GM19043 (cell line): Measurements from ENCODE around the gene MICU1.
A peak's percentile ranks its signal among the peaks of the same experiment; 100 is the strongest.
"Not testable (repeated sequence)": the region's sequence is repeated elsewhere in the genome, so short reads cannot be mapped to it uniquely, and the experiment has no call there.

ENCODE experiments used
- ATAC-seq: cut with Tn5 transposase; IDR thresholded peaks from one replicate; pipeline ENCODE4 v1.9.1; 2021; ENCODE audit warnings: low read depth; ENCODE audit not compliant: unreplicated experiment

MICU1 gene

DNA sequence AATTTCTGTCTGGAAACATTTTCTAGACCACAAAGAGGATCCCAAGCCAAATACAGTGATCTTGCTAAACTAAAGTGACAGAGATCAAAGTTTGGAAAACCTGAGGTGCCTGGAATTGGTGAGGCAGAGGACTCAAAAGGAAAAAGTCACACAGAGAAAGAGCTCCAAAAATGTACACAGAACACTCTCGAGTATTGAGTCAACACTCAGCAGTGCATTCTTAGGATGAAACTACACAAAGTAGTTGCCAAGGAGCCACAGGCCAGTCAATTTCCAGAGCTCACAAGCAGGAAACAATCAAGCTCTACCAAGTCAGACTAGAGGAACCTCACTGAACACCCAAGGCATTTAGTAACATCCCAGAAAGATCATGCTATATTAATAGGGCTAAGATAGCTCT, 61.3 kb downstream of the MICU1 start:
- ATAC-seq: no peak

DNA sequence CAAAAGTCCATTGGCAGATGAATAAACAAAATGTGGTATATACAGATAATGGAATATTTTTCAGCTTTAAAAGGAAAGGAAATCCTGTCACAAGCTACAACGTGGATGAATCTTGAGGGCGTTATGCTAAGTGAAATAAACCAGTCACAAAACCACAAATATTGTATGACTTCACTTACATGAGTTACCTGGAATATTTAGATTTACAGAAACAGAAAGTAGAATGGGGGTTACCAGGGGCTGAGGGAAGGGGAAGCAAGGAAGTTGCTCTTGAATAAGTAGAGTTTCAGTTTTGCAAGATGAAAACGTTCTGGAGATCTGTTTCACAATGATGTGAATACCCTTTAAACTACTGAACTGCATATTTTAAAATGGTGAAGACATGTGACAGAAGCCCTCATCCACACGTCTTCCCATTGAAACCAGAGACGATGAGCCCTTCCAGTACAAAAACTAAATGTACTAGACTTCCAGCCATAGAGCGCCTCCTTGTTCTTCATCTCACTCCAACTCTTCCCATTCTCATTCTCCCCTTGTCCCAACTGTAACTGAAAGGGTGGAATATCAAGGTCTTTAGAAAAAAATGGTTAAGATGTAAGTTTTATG, 62.4 kb downstream of the MICU1 start:
- ATAC-seq: peak; percentile 45

DNA sequence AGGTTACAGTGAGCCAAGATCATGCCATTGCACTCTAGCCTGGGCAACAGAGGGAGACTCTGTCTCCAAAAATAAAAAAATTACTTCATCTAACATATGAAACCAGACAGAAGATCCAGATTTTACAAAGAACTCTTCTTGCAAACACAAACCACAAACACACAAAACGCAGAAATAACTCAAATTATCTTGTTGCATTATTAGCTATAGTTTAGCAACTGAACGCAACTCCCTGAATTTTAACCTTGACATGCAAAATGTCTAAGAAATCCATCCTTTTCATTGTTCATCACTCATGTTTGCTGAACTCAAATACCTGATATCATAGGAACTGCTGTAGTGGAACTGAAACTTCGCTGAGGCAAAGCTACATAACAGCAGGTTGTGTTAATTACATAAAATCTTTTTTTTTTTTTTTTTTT, 64.1 kb downstream of the MICU1 start:
- peak; percentile 66 for ATAC-seq

DNA sequence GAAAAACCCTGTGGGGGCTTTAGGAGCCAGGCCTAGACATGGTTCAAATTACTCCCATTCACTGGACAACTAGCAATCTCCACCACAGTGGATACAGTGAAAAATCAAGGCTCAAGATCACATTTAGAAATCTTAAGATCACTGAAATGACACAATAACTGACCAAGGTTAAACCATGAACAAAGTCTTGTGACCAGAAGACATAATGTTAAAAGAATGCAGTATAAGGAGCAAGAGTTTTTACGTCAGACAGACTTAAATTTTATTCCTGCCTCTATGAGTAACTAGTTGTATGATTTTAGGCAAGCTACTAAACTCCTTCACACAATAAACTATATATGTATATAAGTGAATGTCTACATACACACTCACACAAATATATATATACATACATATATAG, 68.5 kb downstream of the MICU1 start:
- no peak for ATAC-seq

DNA sequence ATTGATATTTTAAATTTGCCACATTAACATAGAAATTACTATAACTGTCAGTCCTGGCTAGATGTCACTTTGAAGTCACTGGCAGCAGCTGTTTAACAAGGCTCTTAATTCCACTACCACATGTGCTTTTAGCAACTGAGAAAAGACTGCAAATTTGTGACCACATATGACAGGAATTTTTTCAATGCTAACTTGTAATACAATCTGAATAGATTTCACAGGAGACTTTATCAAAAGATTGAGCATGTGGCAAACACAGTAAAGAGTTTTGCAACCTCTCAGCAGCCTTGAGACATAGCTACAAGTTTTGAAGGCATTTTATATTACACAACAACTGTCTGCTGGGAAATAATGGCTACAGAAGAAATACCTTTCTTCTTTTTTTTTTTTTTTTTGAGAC, 73.0 kb downstream of the MICU1 start:
- no peak for ATAC-seq

DNA sequence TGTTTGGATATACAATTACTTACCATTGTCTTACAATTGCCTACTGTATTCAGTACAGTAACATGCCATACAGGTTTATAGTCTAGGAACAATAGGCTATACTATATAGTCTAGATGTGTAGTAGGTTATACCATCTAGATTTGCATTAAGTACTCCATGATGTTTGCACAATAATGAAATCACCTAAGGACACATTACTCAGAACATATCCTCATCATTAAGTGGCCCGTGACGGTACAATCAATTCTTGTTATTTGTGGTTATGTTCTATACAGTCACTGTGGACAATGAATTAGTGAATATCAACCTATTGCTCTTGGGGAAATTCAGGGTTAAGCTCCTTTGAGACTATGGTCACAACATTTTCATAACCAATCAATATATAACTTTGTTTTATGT, 75.6 kb downstream of the MICU1 start:
- ATAC-seq: no peak

DNA sequence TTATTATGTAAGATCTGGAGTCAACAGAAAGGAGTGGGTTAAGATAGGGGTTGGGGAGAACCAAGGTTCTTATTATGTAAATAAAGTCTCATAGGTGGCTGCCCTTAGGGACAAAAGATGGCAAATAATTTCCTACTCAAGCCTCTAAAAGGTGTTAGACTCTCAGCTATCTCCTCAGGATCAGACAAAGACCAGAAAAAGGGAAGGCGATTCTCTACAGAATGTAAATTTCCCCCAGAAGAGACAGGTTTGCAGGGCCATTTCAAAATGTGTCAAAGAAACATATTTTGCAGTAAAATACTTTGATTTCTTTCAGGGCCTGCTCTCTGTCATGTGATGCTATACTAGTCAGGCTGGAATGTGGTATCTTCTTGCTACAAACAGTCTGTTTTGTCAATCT, 80.3 kb downstream of the MICU1 start:
- no peak for ATAC-seq

DNA sequence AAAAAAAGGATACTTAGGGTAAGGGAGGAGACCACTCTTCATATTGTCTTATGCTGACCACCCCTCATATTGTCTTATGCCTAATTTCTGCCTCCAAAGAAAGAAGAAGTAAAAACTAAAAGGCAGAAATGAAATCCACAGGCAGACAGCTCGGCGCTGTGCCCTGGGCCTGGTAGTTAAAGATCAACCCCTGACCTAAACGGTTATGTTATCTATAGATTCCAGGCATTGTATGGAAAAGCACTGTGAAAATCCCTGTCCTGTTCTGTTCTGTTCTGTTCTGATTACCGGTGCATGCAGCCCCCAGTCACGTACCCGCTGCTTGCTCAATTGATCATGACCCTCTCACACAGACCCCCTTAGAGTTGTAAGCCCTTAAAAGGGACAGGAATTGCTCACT, 82.0 kb downstream of the MICU1 start:
- ATAC-seq: not testable (repeated sequence)

DNA sequence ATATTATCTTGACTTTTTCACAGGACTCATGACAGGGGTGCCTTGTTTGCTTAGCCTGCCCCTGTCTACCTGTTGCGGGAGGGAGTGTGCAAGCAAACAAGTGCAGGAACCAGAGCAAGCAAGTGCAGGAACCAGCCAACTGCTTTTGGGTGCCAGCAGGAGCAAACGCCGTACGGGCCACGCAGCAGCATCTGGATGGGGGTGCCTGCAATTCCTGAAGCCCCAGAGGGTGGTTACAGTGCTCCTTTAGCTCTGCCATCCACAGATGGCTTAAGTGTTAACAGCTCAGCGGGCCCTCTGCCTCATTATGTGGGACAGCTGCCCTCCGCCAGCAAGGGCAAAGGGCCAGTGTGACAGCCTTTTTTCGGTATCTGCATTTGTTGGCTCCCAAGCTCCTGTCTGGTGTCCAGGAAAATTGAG, 83.5 kb downstream of the MICU1 start:
- no peak for ATAC-seq

DNA sequence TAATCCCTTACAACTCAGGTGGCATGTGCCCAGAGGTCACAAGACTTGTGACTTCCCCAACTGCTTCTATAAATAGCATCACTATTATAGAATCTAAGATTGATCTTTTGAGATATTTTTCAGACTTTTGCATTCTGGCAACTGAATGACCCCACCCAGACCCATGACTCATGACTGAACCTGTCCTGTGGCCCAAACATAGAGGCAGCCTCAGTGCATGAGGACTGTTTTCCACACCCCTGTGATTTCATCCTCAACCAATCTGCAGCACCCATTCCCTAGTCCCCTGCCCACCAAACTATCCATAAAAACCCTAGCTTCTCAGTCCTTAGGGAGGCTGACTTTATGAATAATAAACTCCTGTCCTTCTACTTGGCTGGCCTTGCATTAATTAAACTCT, 84.5 kb downstream of the MICU1 start:
- no peak for ATAC-seq

DNA sequence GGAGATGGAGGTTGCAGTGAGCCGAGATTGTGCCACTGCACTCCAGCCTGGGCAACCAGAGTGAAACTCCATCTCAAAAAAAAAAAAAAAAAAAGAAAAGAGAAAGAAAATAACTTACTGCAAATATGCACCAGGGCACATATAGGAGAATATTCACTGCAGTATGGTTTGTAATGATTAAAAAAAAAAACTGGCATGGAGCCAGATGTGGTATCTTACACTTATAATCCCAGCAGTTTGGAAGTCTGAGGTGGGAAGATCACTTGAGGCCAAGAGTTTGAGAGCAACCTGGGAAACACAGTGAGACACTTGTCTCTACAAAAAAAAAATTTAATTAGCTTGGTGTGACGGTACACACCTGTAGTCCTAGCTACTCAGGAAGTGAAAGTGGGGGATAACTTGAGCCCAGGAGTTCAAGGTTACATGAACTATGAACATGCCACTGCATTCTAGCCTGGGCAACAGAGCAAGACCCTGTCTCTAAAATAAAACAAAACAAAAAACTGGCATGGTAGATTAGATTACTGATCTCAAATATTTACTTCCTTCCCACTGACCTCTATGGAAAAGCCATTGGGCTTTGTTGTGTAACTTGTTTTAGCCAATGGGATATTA, 85.6 kb downstream of the MICU1 start:
- no peak for ATAC-seq

DNA sequence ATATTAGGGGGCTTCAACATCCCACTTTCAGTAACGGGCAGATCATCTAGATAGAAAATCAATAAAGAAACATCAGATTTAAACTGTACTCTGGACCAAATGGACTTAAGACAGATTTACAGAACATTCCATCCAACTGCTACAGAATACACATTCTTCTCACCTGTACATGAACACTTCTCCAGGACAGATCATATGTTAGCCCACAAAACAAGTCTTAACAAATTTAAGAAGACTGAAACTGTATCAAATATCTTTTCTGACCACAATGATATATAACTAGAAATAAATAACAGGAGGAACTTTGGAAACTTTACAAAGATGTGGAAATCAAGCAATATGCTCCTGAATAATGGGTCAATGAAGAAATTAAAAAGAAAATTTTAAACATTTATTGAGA, 86.7 kb downstream of the MICU1 start:
- no peak for ATAC-seq

DNA sequence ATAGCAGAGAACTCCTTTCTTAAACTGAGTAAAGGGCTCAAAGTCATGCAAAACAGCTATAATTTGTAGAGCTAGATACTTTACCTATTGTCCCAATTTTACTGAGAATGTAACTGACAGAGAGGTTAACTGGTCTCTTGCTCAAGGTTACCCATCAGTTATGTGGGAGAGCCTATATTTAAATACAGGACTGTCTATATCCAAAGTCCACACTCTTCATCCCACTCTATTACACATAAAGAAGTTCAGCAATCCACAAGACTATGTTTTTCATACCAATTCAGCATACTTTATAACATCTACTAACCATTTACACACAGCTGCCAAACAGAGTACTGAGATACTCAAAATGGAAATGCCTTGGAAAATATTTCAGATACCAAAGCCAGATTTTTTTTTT, 100.2 kb downstream of the MICU1 start:
- no peak for ATAC-seq

DNA sequence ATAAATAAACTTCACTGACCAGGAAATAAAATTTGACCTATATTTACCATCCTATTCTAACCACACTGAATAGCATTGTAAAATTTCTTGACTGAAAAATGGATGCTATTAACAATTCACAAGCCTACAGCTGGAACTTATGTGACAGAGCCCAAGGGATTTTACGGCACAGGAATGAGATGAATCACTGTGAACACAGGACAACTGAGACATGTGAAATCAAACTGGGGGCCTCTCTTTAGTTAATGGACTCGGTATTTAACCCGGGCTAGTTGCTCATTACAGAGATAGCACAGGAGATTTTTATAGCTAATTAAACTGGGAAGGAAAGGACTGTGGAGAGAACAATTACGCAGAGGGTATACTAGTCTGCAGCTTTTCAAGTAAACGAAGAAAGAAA, 100.6 kb downstream of the MICU1 start:
- no peak for ATAC-seq

DNA sequence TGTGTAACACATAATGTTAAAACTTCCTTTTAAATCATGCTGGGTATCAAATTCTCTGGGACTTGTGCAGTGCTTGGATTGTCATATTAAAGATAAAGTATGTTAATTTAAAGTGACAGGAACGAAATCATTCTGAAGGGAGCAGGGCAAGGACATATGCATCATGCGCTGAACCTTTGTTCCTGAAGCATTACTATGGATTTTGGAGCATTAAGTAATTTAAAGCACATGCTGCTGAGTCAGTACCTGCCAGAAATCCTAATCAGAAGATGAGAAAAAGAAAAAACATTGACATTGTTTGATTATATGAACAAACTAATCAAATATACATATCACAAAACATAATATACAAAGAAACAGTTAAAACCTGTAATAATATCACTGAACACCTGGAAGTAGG, 101.4 kb downstream of the MICU1 start:
- no peak for ATAC-seq

DNA sequence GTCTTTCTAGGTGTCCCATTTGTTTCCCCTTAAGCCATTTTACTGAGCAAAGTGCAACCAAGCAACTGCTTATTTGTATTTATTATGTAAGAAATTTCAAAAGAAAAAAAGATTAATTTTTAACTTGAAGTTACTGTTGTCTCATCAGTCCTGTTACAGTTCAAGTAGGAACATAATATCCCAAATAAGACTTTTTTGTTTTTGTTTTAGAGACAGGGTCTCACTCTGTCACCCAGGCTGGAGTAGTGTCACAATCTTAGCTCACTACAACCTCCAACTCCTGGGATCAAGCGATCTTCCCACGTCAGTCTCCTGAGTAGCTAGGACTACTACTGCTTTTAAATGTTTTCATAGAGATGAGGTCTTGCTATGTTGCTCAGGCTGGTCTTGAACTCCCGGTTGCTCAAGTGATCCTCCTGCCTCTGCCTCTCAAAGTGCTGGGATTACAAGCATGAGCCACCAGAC, 101.9 kb downstream of the MICU1 start:
- ATAC-seq: no peak

DNA sequence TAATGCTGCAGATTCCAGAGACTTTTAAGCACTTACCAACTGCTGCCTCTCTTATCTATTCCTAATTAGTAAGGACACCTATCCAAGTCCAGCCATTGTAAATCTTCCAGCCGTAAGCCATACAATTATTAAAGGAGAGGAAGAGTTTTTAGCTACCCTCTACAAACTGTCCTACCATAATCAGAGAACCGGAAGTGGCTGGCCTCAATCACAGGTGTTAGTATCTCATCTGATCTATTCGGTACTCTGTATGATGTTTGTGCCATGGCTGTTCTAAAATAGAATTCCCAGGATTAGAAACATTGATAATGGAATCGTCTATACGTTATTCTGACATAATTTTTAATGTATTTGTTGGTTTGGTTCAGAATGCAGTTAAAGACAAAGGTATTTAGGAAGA, 102.8 kb downstream of the MICU1 start:
- no peak for ATAC-seq

DNA sequence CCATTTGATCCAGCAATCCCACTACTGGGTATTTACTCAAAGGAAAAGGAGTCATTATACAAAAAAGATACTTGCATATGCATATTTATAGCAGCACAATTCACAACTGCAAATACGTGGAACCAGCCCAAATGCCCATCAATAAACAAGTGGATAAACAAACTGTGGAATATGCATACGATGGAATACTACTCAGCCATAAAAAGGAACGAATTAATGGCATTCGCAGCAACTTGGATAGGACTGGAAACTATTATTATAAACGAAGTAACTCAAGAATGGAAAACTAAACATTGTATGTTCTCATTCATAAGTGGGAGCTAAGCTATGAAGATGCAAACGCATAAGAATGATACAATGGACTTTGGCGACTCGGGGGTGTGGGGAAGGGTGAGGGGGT, 108.6 kb downstream of the MICU1 start:
- no peak for ATAC-seq

DNA sequence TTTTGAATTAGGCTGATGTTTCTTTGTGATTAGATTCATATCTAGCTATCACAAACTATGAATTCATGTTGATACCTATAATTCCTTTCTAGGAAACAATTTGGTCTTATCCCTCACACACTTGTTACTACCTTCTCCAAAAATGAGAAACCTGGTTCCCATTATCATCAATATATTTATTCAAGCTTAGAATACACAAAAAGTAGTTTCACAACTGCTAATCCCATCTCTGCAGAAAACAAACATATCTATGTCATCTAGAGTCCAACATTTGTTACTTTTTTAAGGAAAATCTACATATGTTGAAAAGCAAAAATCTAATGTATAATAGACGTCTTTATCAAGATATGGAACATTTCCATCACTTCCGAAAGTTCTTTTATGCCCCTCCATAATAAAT, 110.4 kb downstream of the MICU1 start:
- ATAC-seq: no peak

DNA sequence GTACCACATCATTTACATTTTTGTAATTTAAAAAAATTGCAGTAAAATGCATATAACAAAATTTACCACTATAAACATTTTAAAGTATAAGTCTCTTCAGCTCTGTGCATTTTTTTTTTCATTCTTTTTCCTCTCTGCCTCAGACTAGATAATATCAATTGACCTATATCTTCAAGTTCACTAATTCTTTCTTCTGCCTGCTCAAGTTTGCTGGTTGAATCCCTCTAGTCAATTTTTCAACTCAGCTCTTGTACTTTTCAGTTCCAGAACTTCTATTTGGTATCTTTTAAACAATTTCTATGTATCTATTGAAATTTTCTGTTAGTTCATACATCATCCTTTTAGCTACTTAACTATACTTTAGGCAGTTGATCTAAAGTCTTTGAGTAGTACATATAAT, 112.0 kb downstream of the MICU1 start:
- ATAC-seq: no peak

DNA sequence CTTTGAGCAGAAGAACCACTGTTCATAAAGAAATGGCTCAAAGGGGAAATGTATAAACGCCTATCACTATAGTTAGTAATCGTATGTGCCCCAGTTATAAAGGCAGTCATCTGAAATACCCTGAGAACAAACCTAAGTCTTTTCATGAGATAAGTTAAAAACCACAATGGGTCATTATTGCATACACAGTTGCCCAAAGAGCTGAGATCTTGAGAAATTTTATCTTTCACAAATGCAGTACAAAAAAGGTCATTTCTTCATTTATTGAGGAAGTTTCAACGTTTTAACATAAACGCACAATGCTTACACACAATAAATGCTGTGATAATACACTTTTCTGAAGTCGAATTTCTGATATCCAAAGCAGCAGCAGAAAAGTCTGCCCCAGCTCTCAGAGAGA, 114.4 kb downstream of the MICU1 start:
- ATAC-seq: no peak

DNA sequence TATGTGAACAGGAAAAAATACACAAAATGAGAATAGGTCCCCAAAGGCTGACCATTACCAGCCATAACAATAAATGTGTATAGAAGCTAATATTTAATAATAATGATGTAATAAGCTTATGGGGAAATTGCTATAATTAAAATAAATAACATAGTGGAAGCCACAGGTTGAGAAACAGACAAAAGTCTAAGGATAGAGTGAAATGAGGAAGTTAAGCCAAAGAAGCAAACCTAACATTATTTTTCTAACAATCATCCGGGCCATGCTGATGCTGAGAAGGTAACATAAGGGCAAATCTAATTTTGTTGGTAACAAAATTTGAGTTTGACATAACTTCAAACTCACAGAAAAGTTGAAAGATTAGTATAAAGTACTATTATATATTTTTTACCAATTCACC, 115.9 kb downstream of the MICU1 start:
- ATAC-seq: no peak
